Liver (tissue), 9 donors: ENCODE measurements around the gene GAD2. TPM values are rescaled to one million over a fixed set of nuclear protein-coding genes. Genes with fewer than 3 reads are reported as not detected.

ENCODE experiments used
- DNase-seq: peaks from one replicate; pipeline ENCODE4 v3.0.0-alpha.2; 2017; ENCODE audit warnings: low spot score
- H3K27ac ChIP-seq, 2 donors: one replicate each; pipeline ENCODE4 v1.7.0; 2013; ENCODE audit warnings: inconsistent platforms in 2 of 2, low read length in 2 of 2, control low read depth in 1 of 2, low read depth in 1 of 2, mild to moderate bottlenecking in 1 of 2
- H3K27me3 ChIP-seq, 4 donors: one replicate each; pipeline versions ENCODE4 v1.6.1 to v1.7.0; 2013; ENCODE audit warnings: low read length in 3 of 4, inconsistent platforms in 1 of 4, mild to moderate bottlenecking in 1 of 4, moderate library complexity in 1 of 4; ENCODE audit not compliant: control insufficient read depth in 4 of 4, insufficient read depth in 4 of 4
- H3K36me3 ChIP-seq, 4 donors: one replicate each; pipeline versions ENCODE4 v1.6.1 to v1.7.0; 2013; ENCODE audit warnings: low read length in 3 of 4, mild to moderate bottlenecking in 3 of 4, low read depth in 1 of 4, moderate library complexity in 1 of 4; ENCODE audit not compliant: control insufficient read depth in 4 of 4, insufficient read depth in 3 of 4
- H3K4me1 ChIP-seq, 4 donors: one replicate each; pipeline versions ENCODE4 v1.6.1 to v1.7.0; 2013; ENCODE audit warnings: low read length in 3 of 4, mild to moderate bottlenecking in 3 of 4, moderate library complexity in 1 of 4; ENCODE audit not compliant: control insufficient read depth in 4 of 4, insufficient read depth in 4 of 4
- H3K4me3 ChIP-seq, 3 donors: one replicate each; pipeline versions ENCODE4 v1.6.1 to v1.7.0; 2013; ENCODE audit warnings: low read length in 3 of 3, control low read depth in 1 of 3, low read depth in 1 of 3, mild to moderate bottlenecking in 1 of 3
- H3K9ac ChIP-seq, 2 donors: one replicate each; pipeline ENCODE4 v1.7.0; 2013; ENCODE audit warnings: low read length in 2 of 2, mild to moderate bottlenecking in 2 of 2, moderate library complexity in 2 of 2, control low read depth in 1 of 2, low read depth in 1 of 2
- H3K9me3 ChIP-seq, 4 donors: one replicate each; pipeline versions ENCODE4 v1.6.1 to v1.7.0; 2013; ENCODE audit warnings: low read length in 3 of 4; ENCODE audit not compliant: control insufficient read depth in 4 of 4
- EGR1 ChIP-seq, 2 donors: IDR thresholded peaks; 2 replicates each; pipeline ENCODE4 v1.6.1; 2016 to 2018; ENCODE audit warnings: antibody characterized with exemption in 2 of 2, low read depth in 2 of 2
- FOXA1 ChIP-seq: IDR thresholded peaks from 2 replicates; pipeline ENCODE4 v1.6.1; 2016; ENCODE audit warnings: antibody characterized with exemption
- FOXA2 ChIP-seq: IDR thresholded peaks from 2 replicates; pipeline ENCODE4 v1.6.1; 2016; ENCODE audit warnings: antibody characterized with exemption
- GABPA ChIP-seq, 2 donors: IDR thresholded peaks in 1 of 2; conservative IDR thresholded peaks in 1 of 2; 2 replicates each; pipeline ENCODE4 v1.6.1; 2016; ENCODE audit warnings: antibody characterized with exemption in 2 of 2, mild to moderate bottlenecking in 1 of 2, moderate library complexity in 1 of 2
- HNF4A ChIP-seq, 2 donors: conservative IDR thresholded peaks; 2 replicates each; pipeline ENCODE4 v1.6.1; 2016; ENCODE audit warnings: antibody characterized with exemption in 2 of 2, mild to moderate bottlenecking in 2 of 2
- HNF4G ChIP-seq: IDR thresholded peaks from 2 replicates; pipeline ENCODE4 v1.6.1; 2016; ENCODE audit warnings: antibody characterized with exemption
- JUND ChIP-seq, 2 donors: IDR thresholded peaks; 2 replicates each; pipeline ENCODE4 v1.6.1; 2016; ENCODE audit warnings: antibody characterized with exemption in 2 of 2
- NR2F2 ChIP-seq: IDR thresholded peaks from 2 replicates; pipeline ENCODE4 v1.6.1; 2016; ENCODE audit warnings: antibody characterized with exemption
- RAD21 ChIP-seq, 2 donors: IDR thresholded peaks; 2 replicates each; pipeline ENCODE4 v1.6.1; 2016; ENCODE audit warnings: antibody characterized with exemption in 2 of 2, mild to moderate bottlenecking in 2 of 2
- RXRA ChIP-seq, 2 donors: IDR thresholded peaks; 2 replicates each; pipeline ENCODE4 v1.6.1; 2017 to 2018; ENCODE audit warnings: antibody characterized with exemption in 2 of 2, mild to moderate bottlenecking in 1 of 2
- SP1 ChIP-seq: IDR thresholded peaks from 2 replicates; pipeline ENCODE4 v1.6.1; 2018; ENCODE audit warnings: antibody characterized with exemption, mild to moderate bottlenecking
- TAF1 ChIP-seq: conservative IDR thresholded peaks from 2 replicates; pipeline ENCODE4 v1.6.1; 2016; ENCODE audit warnings: antibody characterized with exemption, mild to moderate bottlenecking
- YY1 ChIP-seq: IDR thresholded peaks from 2 replicates; pipeline ENCODE4 v1.6.1; 2016; ENCODE audit warnings: antibody characterized with exemption, mild to moderate bottlenecking
- whole genome bisulfite sequencing: extraction: QIAGEN DNeasy Blood & Tissue Kit; methylation state at CpG from one replicate; pipeline ENCODE4 v1.1.7; 2013; 5-methylcytosine and 5-hydroxymethylcytosine counted together
- polyA plus RNA-seq, 2 donors: library from polyadenylated mRNA; stranded (reverse) in 1 of 2; unstranded in 1 of 2; fragments of 200-250 nt in 1 of 2; fragments of >200 nt in 1 of 2; fragmentation: Nextera tagmentation in 1 of 2; extraction: Ambion mirVana in 1 of 2; gene quantifications; one replicate each; pipeline versions ENCODE4 v1.2.1 to v1.2.3, GENCODE V29; 2013 to 2015
- total RNA-seq, 2 donors: library from RNA; depleted of rRNA; stranded (reverse); fragments of >200 nt; gene quantifications; one replicate each; pipeline ENCODE4 v1.2.3, GENCODE V29; 2014
- TF ChIP-seq, protein P1 (sequence below): fragments of 150-350 bp; IDR thresholded peaks from 2 replicates; pipeline ENCODE4 v1.5.1; 2017; ENCODE audit warnings: improper control_type of control experiment, low read depth, low read length; ENCODE audit not compliant: missing input control
- TF ChIP-seq, protein P2 (sequence below): IDR thresholded peaks from 2 replicates; pipeline ENCODE4 v1.6.1; 2016; ENCODE audit warnings: antibody characterized with exemption
- TF ChIP-seq, protein P3 (sequence below): IDR thresholded peaks from 2 replicates; pipeline ENCODE4 v1.6.1; 2016; ENCODE audit warnings: antibody characterized with exemption
- TF ChIP-seq, protein P4 (sequence below): IDR thresholded peaks from 2 replicates; pipeline ENCODE4 v1.6.1; 2016; ENCODE audit warnings: antibody characterized with exemption, mild to moderate bottlenecking
- TF ChIP-seq, protein P5 (sequence below): IDR thresholded peaks from 2 replicates; pipeline ENCODE4 v1.6.1; 2016; ENCODE audit warnings: antibody characterized with exemption
- donor health status: healthy.
- donor health status: healthy.
- donor health status: healthy.
- donor health status: healthy.
- donor health status: healthy.

GAD2 gene
- total and polyA plus RNA-seq, 4 donors, result not detected

DNA sequence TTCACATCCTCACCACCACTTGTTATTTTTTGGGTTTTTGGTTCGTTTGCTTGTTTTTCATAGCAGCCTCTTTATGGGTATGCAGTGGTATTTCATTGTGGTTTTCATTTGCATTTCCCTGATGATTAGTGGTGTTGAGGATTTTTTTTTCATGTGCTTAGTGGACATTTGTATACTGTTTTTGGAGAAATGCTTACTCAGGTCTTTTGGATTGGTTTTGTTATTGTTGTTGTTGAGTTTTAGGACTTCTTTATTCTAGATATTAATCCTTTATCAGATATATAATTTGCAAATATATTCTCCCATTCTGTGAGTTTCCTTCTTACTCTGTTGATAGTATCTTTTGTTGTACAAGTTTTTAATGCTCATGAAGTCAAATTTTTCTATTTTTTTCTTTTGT is 42.8 kb downstream of the GAD2 start:
- Histone ChIP-seq H3K4me1 (no peaks in the 10 kb centered on the region), H3K27ac (no peak overlapping the region), H3K36me3 (no peaks in the 10 kb centered on the region), H3K4me3 (no peak overlapping the region), H3K9ac (no peak overlapping the region), H3K9me3 (no peaks in the 10 kb centered on the region), H3K27me3 (peaks cover 0 to 5% (median 1%) of the 10 kb centered on the region in 4 donors)
- no peak for DNase-seq
- WGBS, result 55% methylated on average over 1 of the region's 1 CpG
- TF ChIP-seq NR2F2 (no peak), YY1 (no peak), TAF1 (no peak), FOXA1 (no peak), HNF4G (no peak), JUND (IDR thresholded peaks at IDR 0.05) (no peak), SP1 (no peak), RXRA (IDR thresholded peaks at IDR 0.05) (no peak), FOXA2 (no peak), HNF4A (conservative IDR thresholded peaks at IDR 0.05) (no peak), EGR1 (IDR thresholded peaks at IDR 0.05; ENCODE audit: low read depth in 2 of 2) (no peak), RAD21 (IDR thresholded peaks at IDR 0.05) (no peak), GABPA (IDR thresholded peaks at IDR 0.05 in 1 of 2, conservative IDR thresholded peaks at IDR 0.05 in 1 of 2) (no peak)
- TF ChIP-seq, protein P1, sequence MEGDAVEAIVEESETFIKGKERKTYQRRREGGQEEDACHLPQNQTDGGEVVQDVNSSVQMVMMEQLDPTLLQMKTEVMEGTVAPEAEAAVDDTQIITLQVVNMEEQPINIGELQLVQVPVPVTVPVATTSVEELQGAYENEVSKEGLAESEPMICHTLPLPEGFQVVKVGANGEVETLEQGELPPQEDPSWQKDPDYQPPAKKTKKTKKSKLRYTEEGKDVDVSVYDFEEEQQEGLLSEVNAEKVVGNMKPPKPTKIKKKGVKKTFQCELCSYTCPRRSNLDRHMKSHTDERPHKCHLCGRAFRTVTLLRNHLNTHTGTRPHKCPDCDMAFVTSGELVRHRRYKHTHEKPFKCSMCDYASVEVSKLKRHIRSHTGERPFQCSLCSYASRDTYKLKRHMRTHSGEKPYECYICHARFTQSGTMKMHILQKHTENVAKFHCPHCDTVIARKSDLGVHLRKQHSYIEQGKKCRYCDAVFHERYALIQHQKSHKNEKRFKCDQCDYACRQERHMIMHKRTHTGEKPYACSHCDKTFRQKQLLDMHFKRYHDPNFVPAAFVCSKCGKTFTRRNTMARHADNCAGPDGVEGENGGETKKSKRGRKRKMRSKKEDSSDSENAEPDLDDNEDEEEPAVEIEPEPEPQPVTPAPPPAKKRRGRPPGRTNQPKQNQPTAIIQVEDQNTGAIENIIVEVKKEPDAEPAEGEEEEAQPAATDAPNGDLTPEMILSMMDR, result no peak
- TF ChIP-seq, protein P2, sequence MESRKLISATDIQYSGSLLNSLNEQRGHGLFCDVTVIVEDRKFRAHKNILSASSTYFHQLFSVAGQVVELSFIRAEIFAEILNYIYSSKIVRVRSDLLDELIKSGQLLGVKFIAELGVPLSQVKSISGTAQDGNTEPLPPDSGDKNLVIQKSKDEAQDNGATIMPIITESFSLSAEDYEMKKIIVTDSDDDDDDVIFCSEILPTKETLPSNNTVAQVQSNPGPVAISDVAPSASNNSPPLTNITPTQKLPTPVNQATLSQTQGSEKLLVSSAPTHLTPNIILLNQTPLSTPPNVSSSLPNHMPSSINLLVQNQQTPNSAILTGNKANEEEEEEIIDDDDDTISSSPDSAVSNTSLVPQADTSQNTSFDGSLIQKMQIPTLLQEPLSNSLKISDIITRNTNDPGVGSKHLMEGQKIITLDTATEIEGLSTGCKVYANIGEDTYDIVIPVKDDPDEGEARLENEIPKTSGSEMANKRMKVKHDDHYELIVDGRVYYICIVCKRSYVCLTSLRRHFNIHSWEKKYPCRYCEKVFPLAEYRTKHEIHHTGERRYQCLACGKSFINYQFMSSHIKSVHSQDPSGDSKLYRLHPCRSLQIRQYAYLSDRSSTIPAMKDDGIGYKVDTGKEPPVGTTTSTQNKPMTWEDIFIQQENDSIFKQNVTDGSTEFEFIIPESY, result no peak
- TF ChIP-seq, protein P3, sequence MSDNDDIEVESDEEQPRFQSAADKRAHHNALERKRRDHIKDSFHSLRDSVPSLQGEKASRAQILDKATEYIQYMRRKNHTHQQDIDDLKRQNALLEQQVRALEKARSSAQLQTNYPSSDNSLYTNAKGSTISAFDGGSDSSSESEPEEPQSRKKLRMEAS, result no peak
- TF ChIP-seq, protein P4, sequence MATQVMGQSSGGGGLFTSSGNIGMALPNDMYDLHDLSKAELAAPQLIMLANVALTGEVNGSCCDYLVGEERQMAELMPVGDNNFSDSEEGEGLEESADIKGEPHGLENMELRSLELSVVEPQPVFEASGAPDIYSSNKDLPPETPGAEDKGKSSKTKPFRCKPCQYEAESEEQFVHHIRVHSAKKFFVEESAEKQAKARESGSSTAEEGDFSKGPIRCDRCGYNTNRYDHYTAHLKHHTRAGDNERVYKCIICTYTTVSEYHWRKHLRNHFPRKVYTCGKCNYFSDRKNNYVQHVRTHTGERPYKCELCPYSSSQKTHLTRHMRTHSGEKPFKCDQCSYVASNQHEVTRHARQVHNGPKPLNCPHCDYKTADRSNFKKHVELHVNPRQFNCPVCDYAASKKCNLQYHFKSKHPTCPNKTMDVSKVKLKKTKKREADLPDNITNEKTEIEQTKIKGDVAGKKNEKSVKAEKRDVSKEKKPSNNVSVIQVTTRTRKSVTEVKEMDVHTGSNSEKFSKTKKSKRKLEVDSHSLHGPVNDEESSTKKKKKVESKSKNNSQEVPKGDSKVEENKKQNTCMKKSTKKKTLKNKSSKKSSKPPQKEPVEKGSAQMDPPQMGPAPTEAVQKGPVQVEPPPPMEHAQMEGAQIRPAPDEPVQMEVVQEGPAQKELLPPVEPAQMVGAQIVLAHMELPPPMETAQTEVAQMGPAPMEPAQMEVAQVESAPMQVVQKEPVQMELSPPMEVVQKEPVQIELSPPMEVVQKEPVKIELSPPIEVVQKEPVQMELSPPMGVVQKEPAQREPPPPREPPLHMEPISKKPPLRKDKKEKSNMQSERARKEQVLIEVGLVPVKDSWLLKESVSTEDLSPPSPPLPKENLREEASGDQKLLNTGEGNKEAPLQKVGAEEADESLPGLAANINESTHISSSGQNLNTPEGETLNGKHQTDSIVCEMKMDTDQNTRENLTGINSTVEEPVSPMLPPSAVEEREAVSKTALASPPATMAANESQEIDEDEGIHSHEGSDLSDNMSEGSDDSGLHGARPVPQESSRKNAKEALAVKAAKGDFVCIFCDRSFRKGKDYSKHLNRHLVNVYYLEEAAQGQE, result no peak
- TF ChIP-seq, protein P5, sequence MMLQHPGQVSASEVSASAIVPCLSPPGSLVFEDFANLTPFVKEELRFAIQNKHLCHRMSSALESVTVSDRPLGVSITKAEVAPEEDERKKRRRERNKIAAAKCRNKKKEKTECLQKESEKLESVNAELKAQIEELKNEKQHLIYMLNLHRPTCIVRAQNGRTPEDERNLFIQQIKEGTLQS, result no peak
